ENCODE results near the gene MBNL1.

MBNL1 gene

DNA sequence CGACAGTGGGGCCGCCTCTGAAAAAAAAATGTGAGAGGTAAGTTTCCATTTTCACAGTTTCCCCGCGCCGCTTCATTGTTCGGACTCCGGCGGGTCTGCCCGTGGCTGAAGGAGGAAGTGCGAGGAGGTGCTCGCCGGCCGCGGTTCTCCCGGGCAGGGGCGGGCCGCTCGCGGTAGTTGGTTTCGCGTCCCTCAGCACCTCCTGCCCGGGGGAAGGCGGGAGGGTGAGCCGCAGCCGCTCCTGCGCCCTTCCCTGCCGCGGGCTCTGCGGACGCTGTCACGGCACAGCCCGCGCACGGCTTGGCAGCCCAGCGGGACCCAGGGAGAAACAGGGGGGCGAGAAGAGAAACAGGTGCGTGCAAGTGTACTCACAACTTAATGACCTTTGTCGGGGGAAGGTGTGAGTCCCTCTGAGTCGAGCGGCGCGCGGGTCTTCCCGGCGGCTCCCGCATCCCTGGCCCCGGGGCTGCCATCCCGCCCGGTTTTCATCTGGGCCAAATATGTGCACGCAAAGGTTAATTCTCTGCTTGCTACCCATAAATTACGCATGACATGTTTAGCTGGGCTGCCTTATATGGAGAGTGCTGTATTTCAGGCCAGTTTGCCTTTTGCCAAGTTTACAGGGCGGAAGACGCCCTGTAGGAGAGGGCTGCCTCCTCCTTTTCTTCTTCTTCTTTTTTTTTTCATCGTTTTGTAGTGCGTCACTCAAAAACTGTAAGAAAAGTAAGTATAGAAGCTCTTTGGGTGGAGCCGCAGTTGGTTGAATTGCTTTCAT lies 514 bp downstream of the MBNL1 start:
- POLR2A ChIA-PET: interaction anchor here (0.6 to 1.1 kb wide), 6 partner anchors 9 to 65 kb away, joined by 3 to 5 read pairs (median 3); no protein-coding TSS in a partner anchor
- CTCF ChIA-PET: interaction anchor here (0.8 to 3.3 kb wide), 6 partner anchors 10 to 174 kb away, joined by 3 to 14 read pairs (median 6); no protein-coding TSS in a partner anchor
- peak; percentile 71 for DNase-seq (ENCODE audit: extremely low spot score)
- TF ChIP-seq, protein P1, sequence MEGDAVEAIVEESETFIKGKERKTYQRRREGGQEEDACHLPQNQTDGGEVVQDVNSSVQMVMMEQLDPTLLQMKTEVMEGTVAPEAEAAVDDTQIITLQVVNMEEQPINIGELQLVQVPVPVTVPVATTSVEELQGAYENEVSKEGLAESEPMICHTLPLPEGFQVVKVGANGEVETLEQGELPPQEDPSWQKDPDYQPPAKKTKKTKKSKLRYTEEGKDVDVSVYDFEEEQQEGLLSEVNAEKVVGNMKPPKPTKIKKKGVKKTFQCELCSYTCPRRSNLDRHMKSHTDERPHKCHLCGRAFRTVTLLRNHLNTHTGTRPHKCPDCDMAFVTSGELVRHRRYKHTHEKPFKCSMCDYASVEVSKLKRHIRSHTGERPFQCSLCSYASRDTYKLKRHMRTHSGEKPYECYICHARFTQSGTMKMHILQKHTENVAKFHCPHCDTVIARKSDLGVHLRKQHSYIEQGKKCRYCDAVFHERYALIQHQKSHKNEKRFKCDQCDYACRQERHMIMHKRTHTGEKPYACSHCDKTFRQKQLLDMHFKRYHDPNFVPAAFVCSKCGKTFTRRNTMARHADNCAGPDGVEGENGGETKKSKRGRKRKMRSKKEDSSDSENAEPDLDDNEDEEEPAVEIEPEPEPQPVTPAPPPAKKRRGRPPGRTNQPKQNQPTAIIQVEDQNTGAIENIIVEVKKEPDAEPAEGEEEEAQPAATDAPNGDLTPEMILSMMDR (IDR thresholded peaks at IDR 0.05; ENCODE audit: control extremely low read depth, extremely low read depth, low read depth, missing control alignments): no peak

DNA sequence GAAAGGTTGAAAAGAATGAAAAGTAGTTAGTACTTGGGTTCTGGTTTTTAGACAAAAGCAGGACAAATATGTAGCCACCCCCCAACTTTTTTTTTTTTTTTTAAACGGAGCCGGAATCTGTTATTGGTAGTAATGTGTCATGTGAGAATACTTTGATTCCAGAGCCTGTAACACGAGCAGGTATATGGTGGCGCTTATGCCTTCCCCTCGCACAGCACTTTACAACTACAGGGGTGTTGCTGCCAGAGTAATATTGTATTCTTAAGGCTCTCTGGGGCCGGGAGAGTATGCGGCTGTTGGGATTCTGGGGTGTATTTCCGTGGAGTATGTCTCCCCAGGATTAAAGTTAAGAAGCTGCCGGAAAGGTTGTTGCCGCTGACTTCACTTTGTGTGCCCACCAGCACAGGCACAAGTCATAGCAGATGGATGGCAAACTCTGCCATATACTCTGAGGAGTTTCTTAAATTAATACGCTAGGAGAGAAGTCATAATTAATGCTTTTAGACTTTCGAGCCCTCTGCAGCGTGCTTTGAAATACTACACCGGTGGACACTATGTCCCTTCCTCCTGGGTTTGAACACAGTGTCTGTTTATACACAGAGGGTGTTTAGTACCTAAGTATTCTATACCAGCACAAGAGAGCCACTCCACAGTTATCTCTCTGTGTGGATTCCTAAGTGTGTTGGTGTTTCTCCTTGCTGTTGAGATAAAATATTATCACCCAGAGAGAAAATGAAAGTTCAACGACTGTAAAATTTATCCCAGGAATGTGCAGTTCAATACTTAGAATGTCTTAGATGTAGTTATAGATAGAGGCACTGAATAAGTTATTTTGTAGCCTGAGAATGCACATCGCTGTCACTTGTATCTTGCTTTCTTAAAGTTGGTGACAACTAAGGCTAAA lies 1.4 kb downstream of the MBNL1 start:
- no peak for DNase-seq (ENCODE audit: extremely low spot score)
- TF ChIP-seq, protein P1 (IDR thresholded peaks at IDR 0.05; ENCODE audit: control extremely low read depth, extremely low read depth, low read depth, missing control alignments): no peak
- ChIA-PET CTCF (interaction anchor here (1.4 to 3.0 kb wide), 2 partner anchors 9 to 174 kb away, joined by 3 to 7 read pairs; no protein-coding TSS in a partner anchor), POLR2A (interaction anchor here (0.6 to 0.7 kb wide), 2 partner anchors 10 to 66 kb away, joined by 3 to 4 read pairs; no protein-coding TSS in a partner anchor)

DNA sequence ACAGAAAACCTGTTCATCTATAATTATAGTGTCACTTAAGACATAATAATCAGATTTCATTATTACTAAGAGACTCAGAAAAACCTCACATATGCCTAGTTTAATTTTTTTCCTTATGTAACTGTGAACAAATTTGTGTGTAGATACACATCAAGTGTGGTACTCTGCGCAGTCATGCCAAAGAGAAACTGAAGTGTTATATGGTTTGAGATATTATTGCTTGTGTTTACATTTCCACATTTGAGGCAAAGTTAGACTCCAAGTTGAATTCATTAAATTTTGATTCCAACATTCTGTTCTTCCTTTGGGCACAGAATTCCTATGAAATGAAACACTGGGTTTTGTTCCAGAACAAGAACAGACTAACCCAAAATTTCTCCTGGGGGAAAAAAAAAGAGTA lies 2.2 kb downstream of the MBNL1 start:
- ChIA-PET CTCF (interaction anchor here (1.2 kb wide), 2 partner anchors 9 to 10 kb away, joined by 3 to 5 read pairs; no protein-coding TSS in a partner anchor), POLR2A (no interaction called here)
- TF ChIP-seq, protein P1 (IDR thresholded peaks at IDR 0.05; ENCODE audit: control extremely low read depth, extremely low read depth, low read depth, missing control alignments): no peak
- DNase-seq (ENCODE audit: extremely low spot score): no peak

DNA sequence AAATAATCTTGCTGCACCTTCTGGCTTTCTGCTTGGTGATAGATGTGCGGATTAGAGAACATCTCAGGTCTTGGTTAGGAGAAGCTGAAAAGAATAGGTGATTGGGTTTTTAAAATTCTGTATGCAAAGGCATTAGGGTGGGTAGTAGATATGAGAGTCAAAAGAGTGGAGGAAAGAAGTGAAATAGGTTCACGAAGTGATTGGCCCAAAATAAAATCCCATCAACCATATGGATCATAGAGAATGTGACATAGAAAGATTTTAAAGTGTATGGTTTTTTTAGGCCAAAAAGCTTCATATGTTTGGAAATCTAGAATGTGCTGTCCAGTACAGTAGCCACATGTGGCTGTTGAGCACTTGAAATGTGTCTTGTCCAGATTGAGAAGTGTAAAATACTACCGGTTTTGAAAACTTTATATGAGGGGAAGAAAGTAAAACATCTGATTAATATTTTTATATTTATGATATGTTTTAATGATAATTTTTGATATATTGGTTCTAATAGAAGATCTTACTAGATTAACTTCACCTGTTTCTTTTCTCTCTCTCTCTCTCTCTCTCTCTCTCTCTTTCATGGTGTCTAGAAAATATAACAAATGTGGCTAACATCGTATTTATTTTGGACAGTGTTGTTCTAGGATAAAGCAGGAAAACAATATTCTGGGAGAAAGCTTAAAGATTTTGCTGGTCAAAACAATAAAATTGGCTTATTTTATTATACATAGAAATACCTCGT lies 2.9 kb downstream of the MBNL1 start:
- TF ChIP-seq, protein P1 (IDR thresholded peaks at IDR 0.05; ENCODE audit: control extremely low read depth, extremely low read depth, low read depth, missing control alignments): no peak
- CTCF ChIA-PET: interaction anchor here (1.2 to 2.2 kb wide), 4 partner anchors 9 to 13 kb away, joined by 3 to 7 read pairs (median 4); no protein-coding TSS in a partner anchor
- no peak for DNase-seq (ENCODE audit: extremely low spot score)
- POLR2A ChIA-PET: no interaction called here

DNA sequence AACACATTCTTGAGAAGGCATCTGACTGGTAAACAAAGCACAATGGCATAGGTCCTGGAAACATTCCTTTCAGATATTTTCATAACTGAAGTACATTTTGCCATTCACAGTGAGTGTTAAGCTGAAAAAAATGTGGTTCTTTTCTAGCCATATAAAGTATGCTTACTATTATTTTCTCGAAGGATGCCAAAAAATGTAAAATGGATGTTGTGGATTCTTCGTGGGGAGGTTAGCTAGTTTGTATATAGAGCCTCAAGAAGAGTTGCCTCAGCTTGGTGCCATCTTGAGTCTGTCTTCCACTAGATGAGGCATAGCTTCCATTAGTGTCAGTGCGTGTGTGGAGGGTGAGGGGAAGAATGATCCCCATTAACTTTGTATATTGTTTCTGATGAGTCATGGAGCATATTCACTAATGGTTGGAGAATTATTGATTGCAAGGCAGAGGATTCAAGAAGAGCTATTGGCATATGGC lies 4.1 kb downstream of the MBNL1 start:
- DNase-seq (ENCODE audit: extremely low spot score): no peak
- ChIA-PET POLR2A (interaction anchor here (0.6 kb wide), 1 partner anchor 113 kb away, joined by 3 read pairs; no protein-coding TSS in a partner anchor), CTCF (interaction anchor here (1.2 to 2.2 kb wide), 4 partner anchors 10 to 170 kb away, joined by 3 to 7 read pairs (median 4); no protein-coding TSS in a partner anchor)
- TF ChIP-seq, protein P1 (IDR thresholded peaks at IDR 0.05; ENCODE audit: control extremely low read depth, extremely low read depth, low read depth, missing control alignments): no peak
